Hepatocyte (in vitro differentiated cells): Measurements from ENCODE around the gene ANKS3. TPM values are rescaled to one million over a fixed set of nuclear protein-coding genes. Genes with fewer than 3 reads are reported as not detected.
A peak's percentile ranks its signal among the peaks of the same experiment; 100 is the strongest.

ENCODE experiments used
- DNase-seq: peaks from one replicate; pipeline ENCODE4 v3.0.0-alpha.2; 2016; ENCODE audit warnings: low spot score
- H2AFZ ChIP-seq: fragments of 200-600 bp; sonication (generic); 2 replicates; pipeline ENCODE4 v1.6.0; 2016; ENCODE audit warnings: antibody characterized with exemption, mild to moderate bottlenecking
- H3K27ac ChIP-seq: fragments of 200-600 bp; sonication (generic); 2 replicates; pipeline ENCODE4 v1.5.1; 2016; ENCODE audit warnings: mild to moderate bottlenecking
- H3K27me3 ChIP-seq: fragments of 200-600 bp; sonication (generic); 2 replicates; pipeline ENCODE4 v1.6.1; 2016
- H3K36me3 ChIP-seq: fragments of 200-600 bp; sonication (generic); replicated peaks from 2 replicates; pipeline ENCODE4 v1.5.1; 2016; ENCODE audit warnings: low read depth; ENCODE audit not compliant: insufficient read depth
- H3K4me1 ChIP-seq: fragments of 200-600 bp; sonication (generic); 2 replicates; pipeline ENCODE4 v1.5.1; 2016; ENCODE audit warnings: mild to moderate bottlenecking, moderate library complexity; ENCODE audit not compliant: insufficient read depth
- H3K4me2 ChIP-seq: fragments of 200-600 bp; sonication (generic); 2 replicates; pipeline ENCODE4 v1.6.0; 2016
- H3K4me3 ChIP-seq: fragments of 200-600 bp; sonication (generic); 2 replicates; pipeline ENCODE4 v1.5.1; 2016; ENCODE audit warnings: mild to moderate bottlenecking
- H3K79me2 ChIP-seq: fragments of 200-600 bp; sonication (generic); 2 replicates; pipeline ENCODE4 v1.6.0; 2017; ENCODE audit warnings: mild to moderate bottlenecking
- H3K9me2 ChIP-seq: fragments of 200-600 bp; sonication (generic); replicated peaks from 2 replicates; pipeline ENCODE4 v1.6.0; 2017; ENCODE audit warnings: mild to moderate bottlenecking; ENCODE audit not compliant: insufficient read depth
- H3K9me3 ChIP-seq: fragments of 200-600 bp; sonication (generic); 2 replicates; pipeline ENCODE4 v1.5.1; 2016; ENCODE audit warnings: low read depth, mild to moderate bottlenecking
- H4K20me1 ChIP-seq: fragments of 200-600 bp; sonication (generic); 2 replicates; pipeline ENCODE4 v1.6.0; 2016; ENCODE audit warnings: mild to moderate bottlenecking; ENCODE audit not compliant: insufficient read depth, poor library complexity, severe bottlenecking
- EZH2 ChIP-seq: fragments of 200-600 bp; sonication (generic); IDR thresholded peaks from 2 replicates; pipeline ENCODE4 v1.6.1; 2016; ENCODE audit warnings: antibody characterized with exemption, mild to moderate bottlenecking, borderline replicate concordance
- EZH2phosphoT487 ChIP-seq: fragments of 200-600 bp; sonication (generic); IDR thresholded peaks from one replicate; pipeline ENCODE4 v1.6.1; 2018; ENCODE audit warnings: antibody characterized with exemption, mild to moderate bottlenecking, low read depth, moderate library complexity; ENCODE audit not compliant: unreplicated experiment, severe bottlenecking
- WGBS: methylation state at CpG from one replicate; pipeline ENCODE4 v1.1.6; 2016; ENCODE audit warnings: low lambda C conversion rate; ENCODE audit errors: missing lambda C conversion rate; 5-methylcytosine and 5-hydroxymethylcytosine counted together
- polyA plus RNA-seq: library from polyadenylated mRNA; unstranded; fragments of >200 nt; fragmentation: Nextera tagmentation; extraction: Ambion mirVana; gene quantifications from 2 replicates; pipeline ENCODE4 v1.2.1, GENCODE V29; 2016
- total RNA-seq: library from RNA; depleted of rRNA; stranded (reverse); fragments of >200 nt; gene quantifications from 2 replicates; pipeline ENCODE4 v1.2.3, GENCODE V29; 2014
- TF ChIP-seq, protein P1 (sequence below): fragments of 200-600 bp; sonication (generic); IDR thresholded peaks from 2 replicates; pipeline ENCODE4 v1.5.1; 2016; ENCODE audit warnings: antibody characterized with exemption, mild to moderate bottlenecking; ENCODE audit not compliant: poor library complexity

ANKS3 gene
- total and polyA plus RNA-seq, 2 experiments from 2014 or later = 11.7 to 17.4 TPM

DNA sequence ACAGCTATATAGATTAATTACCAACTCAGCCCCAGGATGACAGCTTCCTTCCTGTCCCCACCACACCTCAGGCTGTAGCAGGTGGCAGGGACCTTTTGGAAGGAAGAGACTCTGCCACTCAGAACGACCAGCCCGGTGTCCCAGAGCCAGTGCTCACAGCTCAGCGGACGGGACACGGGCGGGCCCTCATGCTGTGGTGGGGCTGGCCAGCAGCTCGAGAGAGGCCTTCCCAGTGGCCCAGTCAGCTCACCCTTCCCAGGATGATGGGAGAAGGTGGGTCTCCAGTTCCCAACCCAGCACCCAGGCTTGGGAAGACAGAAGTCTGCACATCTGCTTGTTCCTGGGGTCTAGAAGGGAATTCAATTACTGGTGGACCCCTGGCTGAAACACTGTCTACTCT, 30.2 kb downstream of the ANKS3 start:
- Histone ChIP-seq H2AFZ (no peak overlapping the region), H3K9me3 (no peaks in the 10 kb centered on the region), H3K4me1 (peaks cover 3% of the 10 kb centered on the region), H3K4me3 (no peak overlapping the region), H3K79me2 (no peaks in the 10 kb centered on the region), H3K9me2 (no peaks in the 10 kb centered on the region), H3K4me2 (no peak overlapping the region), H3K27ac (no peak overlapping the region), H3K36me3 (no peaks in the 10 kb centered on the region), H3K27me3 (no peaks in the 10 kb centered on the region), H4K20me1 (no peaks in the 10 kb centered on the region)
- WGBS = 98% methylated on average over 7 of the region's 7 CpGs
- TF ChIP-seq, protein P1, sequence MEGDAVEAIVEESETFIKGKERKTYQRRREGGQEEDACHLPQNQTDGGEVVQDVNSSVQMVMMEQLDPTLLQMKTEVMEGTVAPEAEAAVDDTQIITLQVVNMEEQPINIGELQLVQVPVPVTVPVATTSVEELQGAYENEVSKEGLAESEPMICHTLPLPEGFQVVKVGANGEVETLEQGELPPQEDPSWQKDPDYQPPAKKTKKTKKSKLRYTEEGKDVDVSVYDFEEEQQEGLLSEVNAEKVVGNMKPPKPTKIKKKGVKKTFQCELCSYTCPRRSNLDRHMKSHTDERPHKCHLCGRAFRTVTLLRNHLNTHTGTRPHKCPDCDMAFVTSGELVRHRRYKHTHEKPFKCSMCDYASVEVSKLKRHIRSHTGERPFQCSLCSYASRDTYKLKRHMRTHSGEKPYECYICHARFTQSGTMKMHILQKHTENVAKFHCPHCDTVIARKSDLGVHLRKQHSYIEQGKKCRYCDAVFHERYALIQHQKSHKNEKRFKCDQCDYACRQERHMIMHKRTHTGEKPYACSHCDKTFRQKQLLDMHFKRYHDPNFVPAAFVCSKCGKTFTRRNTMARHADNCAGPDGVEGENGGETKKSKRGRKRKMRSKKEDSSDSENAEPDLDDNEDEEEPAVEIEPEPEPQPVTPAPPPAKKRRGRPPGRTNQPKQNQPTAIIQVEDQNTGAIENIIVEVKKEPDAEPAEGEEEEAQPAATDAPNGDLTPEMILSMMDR = no peak
- TF ChIP-seq EZH2phosphoT487 = no peak
- TF ChIP-seq EZH2 = no peak
- DNase-seq = no peak

GRCh38 chr16:4702466-4702808, 31.6 kb downstream of the ANKS3 start:
- Histone ChIP-seq H3K4me3 (no peak overlapping the region), H3K27me3 (no peaks in the 10 kb centered on the region), H4K20me1 (no peaks in the 10 kb centered on the region), H3K4me1 (peaks cover 3% of the 10 kb centered on the region), H3K79me2 (no peaks in the 10 kb centered on the region), H3K4me2 (no peak overlapping the region), H3K36me3 (no peaks in the 10 kb centered on the region), H2AFZ (no peak overlapping the region), H3K9me2 (no peaks in the 10 kb centered on the region), H3K27ac (peak overlapping the region; percentile 87), H3K9me3 (no peaks in the 10 kb centered on the region)
- TF ChIP-seq, protein P1 = no peak
- TF ChIP-seq EZH2 (no peak), EZH2phosphoT487 (no peak)
- DNase-seq = peak; percentile 37
- 78% methylated on average over 7 of the region's 7 CpGs for WGBS

DNA sequence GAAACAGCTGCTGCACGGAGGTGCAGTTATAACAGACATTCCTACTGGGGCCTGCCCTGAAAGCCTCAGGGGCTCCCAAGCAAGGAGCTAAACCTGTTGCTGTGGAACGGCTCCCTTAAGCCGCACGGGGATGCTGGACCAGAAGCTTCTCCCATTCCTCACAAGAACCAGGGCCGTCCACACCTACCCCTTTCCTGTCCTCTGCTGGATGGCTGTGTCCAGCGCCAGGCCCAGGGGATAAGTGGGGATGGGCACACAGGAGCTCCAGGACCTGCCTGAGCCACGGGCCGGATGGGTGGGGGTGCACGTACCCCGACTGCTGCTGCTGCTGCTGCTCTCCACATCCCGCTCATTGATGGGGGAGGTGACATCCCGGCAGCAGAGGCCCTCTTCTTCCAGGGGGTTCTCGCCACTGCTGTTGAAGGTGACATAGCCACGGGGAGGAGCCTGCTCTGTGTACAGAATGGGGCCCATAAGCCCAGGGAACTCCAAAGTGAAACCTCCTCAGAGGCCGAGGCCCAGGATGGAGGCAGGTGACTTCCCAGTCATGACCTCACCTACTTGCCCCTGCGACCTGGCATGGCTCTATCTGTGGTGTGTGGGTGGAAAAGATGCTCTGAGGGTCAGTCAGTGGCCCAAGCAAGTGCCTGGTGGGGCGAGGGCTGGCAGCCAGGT, 32.1 kb downstream of the ANKS3 start:
- H3K27me3 ChIP-seq = no peaks in the 10 kb centered on the region
- TF ChIP-seq, protein P1 = no peak
- TF ChIP-seq EZH2 (no peak), EZH2phosphoT487 (no peak)
- 91% methylated on average over 17 of the region's 17 CpGs for WGBS
- H3K4me3 ChIP-seq = no peak overlapping the region
- H4K20me1 ChIP-seq = no peaks in the 10 kb centered on the region
- H3K9me2 ChIP-seq = no peaks in the 10 kb centered on the region
- no peaks in the 10 kb centered on the region for H3K9me3 ChIP-seq
- peaks cover 3% of the 10 kb centered on the region for H3K4me1 ChIP-seq
- H3K4me2 ChIP-seq = no peak overlapping the region
- H3K79me2 ChIP-seq = no peaks in the 10 kb centered on the region
- no peak overlapping the region for H2AFZ ChIP-seq
- H3K27ac ChIP-seq = peak overlapping the region; percentile 87
- DNase-seq = peak; percentile 59
- no peaks in the 10 kb centered on the region for H3K36me3 ChIP-seq
